MM.1S (cell line): ENCODE results near the gene LRIF1.

Experiments used
- DNase-seq: peaks from one replicate; pipeline ENCODE4 v3.0.0-alpha.2; 2015
- H2AFZ ChIP-seq: fragments of 300-600 bp; sonication (generic); 2 replicates; pipeline ENCODE4 v1.6.0; 2016; ENCODE audit warnings: antibody characterized with exemption, low read length
- H3F3A ChIP-seq: fragments of 300-600 bp; sonication (generic); 2 replicates; pipeline ENCODE4 v1.6.1; 2016; ENCODE audit warnings: mild to moderate bottlenecking, antibody characterized with exemption, low read length, moderate library complexity, mixed read lengths; ENCODE audit not compliant: insufficient read depth
- H3K27ac ChIP-seq: fragments of 300-600 bp; sonication (generic); 2 replicates; pipeline ENCODE4 v1.5.1; 2016; ENCODE audit warnings: mild to moderate bottlenecking, low read length
- H3K27me3 ChIP-seq: fragments of 300-600 bp; sonication (generic); replicated peaks from 2 replicates; pipeline ENCODE4 v1.6.0; 2016; ENCODE audit warnings: low read length; ENCODE audit not compliant: insufficient read depth
- H3K36me3 ChIP-seq: fragments of 300-600 bp; sonication (generic); replicated peaks from 2 replicates; pipeline ENCODE4 v1.6.1; 2016; ENCODE audit warnings: mild to moderate bottlenecking, low read length, mixed read lengths; ENCODE audit not compliant: insufficient read depth
- H3K4me1 ChIP-seq: fragments of 300-600 bp; sonication (generic); 2 replicates; pipeline ENCODE4 v1.6.1; 2016; ENCODE audit warnings: low read length, mixed read lengths
- H3K4me2 ChIP-seq: fragments of 300-600 bp; sonication (generic); 2 replicates; pipeline ENCODE4 v1.6.0; 2016; ENCODE audit warnings: low read depth, low read length
- H3K4me3 ChIP-seq: fragments of 300-600 bp; sonication (generic); 2 replicates; pipeline ENCODE4 v1.5.1; 2016; ENCODE audit warnings: low read length, mixed read lengths
- H3K79me2 ChIP-seq: fragments of 300-600 bp; sonication (generic); 2 replicates; pipeline ENCODE4 v1.6.1; 2016; ENCODE audit warnings: mixed run types, low read length, mixed read lengths
- H3K9ac ChIP-seq: fragments of 300-600 bp; sonication (generic); 2 replicates; pipeline ENCODE4 v1.6.1; 2016; ENCODE audit warnings: low read length, mixed read lengths
- H3K9me2 ChIP-seq: fragments of 300-600 bp; sonication (generic); replicated peaks from 2 replicates; pipeline ENCODE4 v1.6.1; 2016; ENCODE audit warnings: mild to moderate bottlenecking, low read length, mixed read lengths; ENCODE audit not compliant: insufficient read depth
- H3K9me3 ChIP-seq: fragments of 300-600 bp; sonication (generic); replicated peaks from 2 replicates; pipeline ENCODE4 v1.6.1; 2016; ENCODE audit warnings: mild to moderate bottlenecking, low read length, mixed read lengths; ENCODE audit not compliant: insufficient read depth
- H4K20me1 ChIP-seq: fragments of 300-600 bp; sonication (generic); 2 replicates; pipeline ENCODE4 v1.6.1; 2016; ENCODE audit warnings: mild to moderate bottlenecking, low read length, moderate library complexity, mixed read lengths; ENCODE audit not compliant: insufficient read depth
- EZH2 ChIP-seq: fragments of 300-600 bp; sonication (generic); optimal IDR thresholded peaks from 2 replicates; pipeline ENCODE3; 2017; ENCODE audit warnings: low read depth, mild to moderate bottlenecking, antibody characterized with exemption, low read length, mixed read lengths
- EZH2phosphoT487 ChIP-seq: fragments of 300-600 bp; sonication (generic); IDR thresholded peaks from 2 replicates; pipeline ENCODE4 v1.6.1; 2018; ENCODE audit warnings: antibody characterized with exemption, low read length
- TF ChIP-seq, protein P1 (sequence below): fragments of 300-600 bp; sonication (generic); IDR thresholded peaks from 2 replicates; pipeline ENCODE4 v1.5.1; 2016; ENCODE audit warnings: antibody characterized with exemption, low read length, mixed read lengths

Gene LRIF1

DNA sequence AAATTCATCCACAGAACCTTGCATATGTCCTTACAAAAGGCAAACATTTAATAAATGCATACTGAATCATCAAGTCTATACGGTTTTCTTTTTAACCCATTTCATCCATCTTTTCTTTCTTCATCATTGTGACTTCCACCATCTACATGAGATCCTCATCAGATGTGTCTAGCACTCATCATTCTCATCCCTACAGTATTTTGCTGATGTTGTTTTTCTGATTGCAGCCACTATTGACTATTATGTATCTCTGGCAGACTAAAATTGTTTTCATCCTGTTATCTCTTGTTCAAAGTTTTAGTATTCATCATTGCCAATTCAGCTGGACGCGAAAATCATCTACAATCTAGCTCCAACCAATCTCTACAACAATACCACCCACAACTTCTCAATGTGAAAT lies 5.9 kb downstream of the LRIF1 start:
- Histone ChIP-seq H3F3A (no peaks in the 10 kb centered on the region; the same call in 1 of the 2 replicates), H3K79me2 (peaks cover 73% of the 10 kb centered on the region), H3K9me2 (no peaks in the 10 kb centered on the region), H3K9ac (no peak overlapping the region), H3K27ac (no peak overlapping the region), H3K36me3 (no peaks in the 10 kb centered on the region), H3K4me2 (no peak overlapping the region), H3K9me3 (no peaks in the 10 kb centered on the region), H3K27me3 (no peaks in the 10 kb centered on the region), H3K4me3 (no peak overlapping the region), H2AFZ (no peak overlapping the region), H3K4me1 (no peaks in the 10 kb centered on the region), H4K20me1 (no peaks in the 10 kb centered on the region)
- TF ChIP-seq, protein P1, sequence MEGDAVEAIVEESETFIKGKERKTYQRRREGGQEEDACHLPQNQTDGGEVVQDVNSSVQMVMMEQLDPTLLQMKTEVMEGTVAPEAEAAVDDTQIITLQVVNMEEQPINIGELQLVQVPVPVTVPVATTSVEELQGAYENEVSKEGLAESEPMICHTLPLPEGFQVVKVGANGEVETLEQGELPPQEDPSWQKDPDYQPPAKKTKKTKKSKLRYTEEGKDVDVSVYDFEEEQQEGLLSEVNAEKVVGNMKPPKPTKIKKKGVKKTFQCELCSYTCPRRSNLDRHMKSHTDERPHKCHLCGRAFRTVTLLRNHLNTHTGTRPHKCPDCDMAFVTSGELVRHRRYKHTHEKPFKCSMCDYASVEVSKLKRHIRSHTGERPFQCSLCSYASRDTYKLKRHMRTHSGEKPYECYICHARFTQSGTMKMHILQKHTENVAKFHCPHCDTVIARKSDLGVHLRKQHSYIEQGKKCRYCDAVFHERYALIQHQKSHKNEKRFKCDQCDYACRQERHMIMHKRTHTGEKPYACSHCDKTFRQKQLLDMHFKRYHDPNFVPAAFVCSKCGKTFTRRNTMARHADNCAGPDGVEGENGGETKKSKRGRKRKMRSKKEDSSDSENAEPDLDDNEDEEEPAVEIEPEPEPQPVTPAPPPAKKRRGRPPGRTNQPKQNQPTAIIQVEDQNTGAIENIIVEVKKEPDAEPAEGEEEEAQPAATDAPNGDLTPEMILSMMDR, result no peak
- TF ChIP-seq EZH2 (no peak), EZH2phosphoT487 (no peak)
- no peak for DNase-seq

DNA sequence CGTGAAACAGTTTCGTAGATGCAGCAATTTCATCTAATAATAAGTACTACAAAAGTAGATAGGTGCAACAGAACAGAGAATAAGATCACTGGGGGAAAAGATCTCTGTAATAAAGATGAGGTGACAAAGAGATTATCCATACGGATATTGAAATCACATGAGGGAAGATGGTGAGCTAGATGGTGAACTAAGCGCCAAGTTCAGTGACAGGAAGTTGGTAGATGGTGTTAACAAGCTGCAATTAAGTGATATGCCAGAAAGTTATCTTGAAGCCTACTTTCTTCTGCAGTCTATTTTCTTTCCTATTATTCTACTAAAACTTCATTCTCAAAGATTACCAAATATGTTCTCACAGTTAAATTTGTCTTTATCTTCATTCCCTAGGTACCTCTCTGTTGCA lies 7.1 kb downstream of the LRIF1 start:
- Histone ChIP-seq H2AFZ (no peak overlapping the region), H3K4me3 (no peak overlapping the region), H3K4me1 (no peaks in the 10 kb centered on the region), H3K79me2 (peaks cover 62% of the 10 kb centered on the region), H3K9me2 (no peaks in the 10 kb centered on the region), H3K27ac (no peak overlapping the region), H3K9ac (no peak overlapping the region), H3K27me3 (no peaks in the 10 kb centered on the region), H3F3A (no peaks in the 10 kb centered on the region), H3K36me3 (no peaks in the 10 kb centered on the region), H4K20me1 (no peaks in the 10 kb centered on the region), H3K4me2 (no peak overlapping the region), H3K9me3 (no peaks in the 10 kb centered on the region)
- TF ChIP-seq, protein P1, result no peak
- TF ChIP-seq EZH2 (no peak), EZH2phosphoT487 (no peak)
- no peak for DNase-seq

DNA sequence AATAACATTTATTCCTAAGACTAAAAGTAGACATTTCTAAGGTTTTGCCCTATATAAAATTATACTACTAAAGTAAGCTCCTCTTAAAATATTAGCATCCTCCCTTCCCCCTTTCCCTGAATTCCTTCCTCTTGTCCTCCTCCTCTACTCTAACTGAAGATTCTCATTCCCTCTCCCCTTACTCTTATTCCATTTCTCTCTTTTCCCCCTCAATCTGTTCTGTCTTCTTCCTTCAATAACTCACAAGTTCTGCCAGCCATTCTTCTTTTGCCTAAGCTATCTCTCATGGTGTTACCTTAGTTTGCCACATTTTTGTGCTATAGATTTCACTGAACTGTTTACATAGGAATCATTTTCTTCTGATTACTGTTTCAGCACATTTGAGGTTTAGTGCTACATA lies 10.7 kb downstream of the LRIF1 start:
- H3K27me3 ChIP-seq, result no peaks in the 10 kb centered on the region
- H3K9me3 ChIP-seq, result no peaks in the 10 kb centered on the region
- no peak overlapping the region for H2AFZ ChIP-seq
- no peak overlapping the region for H3K4me3 ChIP-seq
- H3K9me2 ChIP-seq, result no peaks in the 10 kb centered on the region
- no peaks in the 10 kb centered on the region for H4K20me1 ChIP-seq
- H3K4me1 ChIP-seq, result no peaks in the 10 kb centered on the region
- H3K36me3 ChIP-seq, result no peaks in the 10 kb centered on the region
- H3K9ac ChIP-seq, result no peak overlapping the region
- TF ChIP-seq, protein P1, result no peak
- no peak for TF ChIP-seq EZH2
- no peak for TF ChIP-seq EZH2phosphoT487
- no peak for DNase-seq
- H3K4me2 ChIP-seq, result no peak overlapping the region
- H3K27ac ChIP-seq, result no peak overlapping the region
- H3K79me2 ChIP-seq, result peaks cover 35% of the 10 kb centered on the region
- H3F3A ChIP-seq, result no peaks in the 10 kb centered on the region
